DMS153 treated with DMSO at 0.1 percent for 48 hours (cell line): Measurements from ENCODE around the gene RGS2.

Experiments used
- DNase-seq: peaks from one replicate; lab custom pipeline; 2025; ENCODE audit not compliant: unreplicated experiment; lab: John Stamatoyannopoulos, UW

RGS2 gene

DNA sequence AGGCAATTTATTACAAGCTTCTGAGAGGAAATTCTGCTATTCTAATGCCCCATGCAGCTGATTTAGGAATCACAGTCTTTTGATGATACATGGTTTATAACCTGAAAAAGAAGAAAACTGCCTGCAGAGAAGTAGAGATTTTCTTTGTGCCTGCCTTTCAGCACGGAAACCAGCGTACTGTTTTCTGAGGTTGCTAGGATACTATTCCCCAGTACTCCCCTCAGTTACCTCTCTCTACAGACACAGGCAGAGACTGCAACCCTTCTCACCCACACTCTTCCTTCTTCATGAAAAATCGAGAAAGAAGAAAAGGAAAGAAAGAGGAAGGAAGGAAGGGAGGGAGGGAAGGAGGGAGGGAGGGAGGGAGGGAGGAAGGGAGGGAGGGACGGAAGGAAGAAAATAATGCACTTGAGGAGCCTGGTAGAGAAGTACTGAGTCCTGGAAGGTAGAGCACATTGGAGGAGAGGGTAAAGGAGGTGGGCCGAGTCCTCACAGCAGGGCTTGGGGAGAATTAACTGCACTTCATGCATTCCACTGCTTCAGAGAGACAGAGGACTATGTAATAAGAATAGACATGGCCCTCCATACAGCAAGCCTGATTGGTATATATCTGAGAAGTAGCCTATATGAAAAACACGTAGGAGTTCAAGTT is 21.9 kb downstream of the RGS2 start:
- DNase-seq = no peak

DNA sequence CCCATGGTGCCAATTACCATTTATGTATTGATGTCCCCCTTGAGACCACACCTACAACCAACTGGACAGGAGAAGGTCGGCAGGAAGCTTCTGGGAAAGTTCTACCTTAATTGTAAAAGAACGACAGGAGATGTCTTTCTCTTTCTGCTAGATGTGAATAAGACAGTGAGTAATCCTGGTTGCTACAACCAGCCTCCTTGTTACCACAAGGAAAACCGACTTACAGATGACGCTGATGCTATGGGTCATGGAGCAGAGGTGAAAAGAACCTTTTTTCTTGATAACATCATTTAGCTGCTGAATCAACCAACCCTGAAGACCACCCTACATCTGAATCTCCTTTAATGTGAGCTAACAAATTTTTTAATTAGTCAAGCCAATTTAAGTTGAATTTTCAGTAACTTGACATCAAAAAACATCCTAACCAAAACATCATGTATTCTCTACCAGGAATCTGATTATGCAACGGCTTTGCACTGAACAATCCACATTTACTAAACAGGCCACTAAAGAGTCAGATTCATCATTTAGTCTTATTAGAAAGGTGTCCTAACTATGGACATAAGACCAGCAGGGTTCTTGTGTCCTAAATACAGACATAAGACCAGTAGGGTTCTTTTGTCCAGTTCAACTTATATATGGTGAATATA is 23.0 kb downstream of the RGS2 start:
- no peak for DNase-seq

DNA sequence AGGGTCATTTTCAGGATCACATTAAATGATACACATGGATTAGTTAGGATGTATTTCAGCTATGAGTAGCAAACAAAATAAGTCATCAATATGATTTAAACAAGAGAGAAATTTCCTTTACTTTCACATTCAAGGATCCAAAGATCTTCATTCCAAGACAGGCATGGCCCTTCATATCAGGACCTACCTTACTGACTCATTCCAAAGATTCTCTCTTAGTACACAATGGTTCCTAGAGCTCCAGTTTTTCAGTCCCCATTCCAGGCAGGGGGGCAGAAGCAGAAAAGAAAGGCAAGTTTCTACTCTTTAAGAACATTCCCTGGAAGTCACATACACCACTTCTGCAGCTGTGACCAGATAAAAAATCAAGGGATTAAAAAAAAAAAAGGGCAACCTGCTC is 23.7 kb downstream of the RGS2 start:
- no peak for DNase-seq

DNA sequence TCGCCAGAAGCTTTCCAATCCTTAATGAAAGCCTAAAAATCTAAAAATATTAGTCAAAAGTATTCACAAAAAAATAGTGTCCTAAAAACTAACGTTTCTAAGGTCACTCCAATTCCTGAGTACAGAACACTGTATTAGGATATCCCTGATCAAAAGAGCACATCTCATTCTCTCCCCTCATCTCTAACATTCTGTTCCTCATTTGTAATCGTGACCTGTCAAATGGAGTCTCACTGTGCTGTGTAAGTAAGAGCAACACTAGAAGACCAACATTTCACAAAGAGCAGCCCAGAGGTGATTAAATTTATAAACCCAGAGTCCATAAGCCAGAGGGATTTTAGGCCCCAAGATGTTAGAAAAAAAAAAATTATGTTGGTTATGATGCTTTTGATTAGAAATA is 26.3 kb downstream of the RGS2 start:
- no peak for DNase-seq

DNA sequence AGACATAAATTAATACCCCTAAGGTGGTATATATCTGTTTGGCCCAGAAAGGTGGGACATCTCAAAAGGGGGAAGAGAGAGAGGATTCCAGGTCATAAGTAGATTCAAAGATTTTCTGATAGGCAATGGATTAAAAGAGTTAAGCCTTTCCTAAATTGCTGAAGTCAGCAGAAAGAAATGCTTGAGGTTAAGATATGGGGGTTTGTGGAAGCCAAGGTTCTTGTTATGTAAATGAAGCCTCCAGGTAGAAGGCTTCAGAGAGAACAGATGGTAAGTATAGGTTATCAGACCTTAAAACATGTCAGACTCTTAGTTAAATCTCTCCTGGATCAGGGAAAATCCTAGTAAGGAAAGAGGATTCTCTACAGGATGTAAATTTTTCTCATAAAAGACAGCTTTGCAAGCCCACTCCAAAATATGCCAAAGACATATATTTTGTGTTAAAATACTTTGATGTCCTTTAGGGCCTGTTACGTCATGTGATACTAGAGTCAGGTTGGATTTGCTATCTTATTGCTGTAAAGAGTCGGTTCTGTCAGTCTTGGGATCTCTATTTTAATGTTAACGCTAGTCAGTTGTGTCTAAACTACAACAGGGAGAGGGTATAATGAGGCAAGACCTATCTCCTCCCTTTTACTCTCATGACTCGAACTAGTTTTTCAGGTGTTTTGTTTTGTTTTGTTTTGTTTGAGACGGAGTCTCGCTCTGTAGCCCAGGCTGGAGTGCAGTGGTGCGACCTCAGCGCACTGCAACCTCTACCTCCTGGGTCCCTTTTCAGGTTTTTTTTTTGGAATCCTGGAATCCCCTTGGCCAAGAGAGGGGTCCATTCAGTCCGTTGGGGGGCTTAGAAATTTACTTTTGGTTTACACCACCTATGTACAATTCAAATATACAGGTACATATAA is 30.6 kb downstream of the RGS2 start:
- no peak for DNase-seq

DNA sequence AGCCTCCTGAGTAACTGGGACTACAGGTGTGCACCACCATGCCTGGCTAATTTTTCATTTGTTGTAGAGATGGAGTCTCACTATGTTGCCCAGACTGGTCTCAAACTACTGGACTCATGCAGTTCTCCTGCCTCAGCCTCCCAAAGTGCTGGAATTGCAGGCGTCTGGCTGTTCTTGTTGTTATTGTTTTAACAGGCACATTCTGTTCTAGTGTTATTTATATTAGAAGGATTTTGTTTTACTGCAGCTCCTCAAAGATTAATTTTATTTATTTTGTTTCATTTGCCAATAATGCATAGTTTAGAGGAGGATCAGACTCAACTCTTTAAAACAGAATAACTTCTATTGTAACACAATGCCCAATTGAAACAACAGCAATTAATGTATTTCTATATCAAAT is 35.5 kb downstream of the RGS2 start:
- DNase-seq = no peak

DNA sequence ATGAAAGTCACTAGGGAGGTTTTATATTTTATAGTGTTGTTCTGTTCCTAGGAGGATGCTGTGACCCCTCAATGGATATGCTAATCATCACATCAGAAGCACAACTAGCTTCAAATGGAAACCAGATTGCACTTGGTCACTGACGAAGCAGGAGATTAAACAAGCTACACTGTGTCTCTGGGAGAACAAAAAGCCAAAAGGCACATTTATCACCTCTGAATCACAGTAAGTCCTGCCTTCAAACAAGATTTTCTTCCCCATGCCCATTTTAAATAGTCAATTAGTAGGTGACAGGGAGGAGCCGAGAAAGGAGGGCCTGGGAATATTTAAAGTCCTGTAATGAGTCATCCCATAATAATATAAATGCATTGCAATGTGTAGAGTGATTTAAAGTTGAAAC is 38.1 kb downstream of the RGS2 start:
- no peak for DNase-seq

DNA sequence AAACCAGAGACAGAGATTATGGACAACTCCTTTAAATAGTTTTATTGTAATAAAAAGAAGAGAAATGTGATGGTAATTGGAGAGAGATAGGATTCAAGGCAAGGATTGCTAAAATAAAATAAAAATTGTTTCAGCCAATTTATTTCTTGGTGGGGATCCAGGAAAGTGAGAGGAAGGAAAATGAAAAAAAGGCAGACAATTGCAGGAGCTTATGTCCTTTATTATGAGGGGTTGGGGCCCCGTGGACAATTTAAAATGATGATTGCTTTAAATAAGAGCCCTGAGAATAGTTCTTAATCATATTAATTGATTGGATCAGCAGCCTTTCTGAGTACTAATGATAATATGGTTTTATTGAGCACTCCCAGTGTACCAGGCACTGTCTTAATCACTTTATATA is 40.2 kb downstream of the RGS2 start:
- no peak for DNase-seq

DNA sequence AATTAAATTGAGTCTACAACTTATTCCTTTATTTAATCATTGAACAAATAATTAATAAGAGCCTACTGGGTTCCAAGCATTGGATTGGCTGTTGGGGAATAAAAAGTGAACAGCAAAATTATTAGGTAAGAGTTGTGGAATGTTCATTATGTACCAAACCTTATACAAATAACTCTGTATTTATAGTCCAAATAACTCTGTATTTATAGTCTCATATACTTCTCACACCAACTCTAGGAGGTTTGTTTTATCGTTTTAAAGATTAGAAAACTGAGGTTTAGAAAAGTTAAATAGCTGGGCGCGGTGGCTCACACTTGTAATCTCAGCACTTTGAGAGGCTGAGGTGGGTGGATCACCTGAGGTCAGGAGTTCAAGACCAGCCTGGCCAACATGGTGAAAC is 40.6 kb downstream of the RGS2 start:
- DNase-seq = no peak

DNA sequence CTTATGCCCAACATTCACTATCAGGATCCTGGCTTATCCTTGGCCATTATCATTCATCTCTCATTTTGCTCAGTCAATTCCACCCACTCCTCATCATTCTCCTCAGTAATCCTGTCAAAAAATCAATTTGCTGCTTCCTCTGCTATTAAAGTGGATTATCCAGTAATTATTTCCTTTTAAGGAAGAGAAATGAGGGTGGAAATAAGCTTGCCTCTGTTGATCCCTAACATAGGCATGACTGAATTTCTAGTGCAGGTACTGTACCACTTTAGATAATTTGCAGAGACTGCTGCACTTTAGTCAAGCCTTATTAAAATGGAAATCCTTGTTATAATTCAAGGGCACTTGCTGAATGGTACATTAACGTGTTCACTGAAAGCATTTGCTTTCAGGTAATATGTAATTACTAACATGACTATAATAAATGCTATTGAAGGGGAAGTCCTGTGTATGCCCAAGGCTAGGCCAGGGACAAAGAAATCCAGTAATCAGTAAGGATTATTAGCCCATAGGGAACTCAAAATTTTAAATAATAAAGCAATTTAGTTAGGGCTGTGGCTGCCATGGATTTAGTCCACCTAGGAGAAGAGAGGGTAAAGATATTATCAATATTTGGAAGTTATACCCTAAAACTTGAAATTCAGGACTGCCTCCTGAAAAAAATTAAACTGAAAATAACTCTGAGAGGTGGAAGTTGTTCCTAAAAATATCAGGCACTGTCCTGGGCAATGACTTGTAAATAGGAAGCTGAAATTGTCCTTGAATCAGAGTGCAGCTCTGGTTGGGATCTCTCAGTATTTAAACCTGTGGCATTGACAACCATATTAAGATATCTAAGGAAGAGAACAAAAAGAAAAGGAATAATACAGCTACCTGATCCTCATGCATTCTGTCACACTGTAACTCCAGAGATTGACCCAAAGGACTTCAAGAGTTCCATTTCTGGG is 43.4 kb downstream of the RGS2 start:
- no peak for DNase-seq

DNA sequence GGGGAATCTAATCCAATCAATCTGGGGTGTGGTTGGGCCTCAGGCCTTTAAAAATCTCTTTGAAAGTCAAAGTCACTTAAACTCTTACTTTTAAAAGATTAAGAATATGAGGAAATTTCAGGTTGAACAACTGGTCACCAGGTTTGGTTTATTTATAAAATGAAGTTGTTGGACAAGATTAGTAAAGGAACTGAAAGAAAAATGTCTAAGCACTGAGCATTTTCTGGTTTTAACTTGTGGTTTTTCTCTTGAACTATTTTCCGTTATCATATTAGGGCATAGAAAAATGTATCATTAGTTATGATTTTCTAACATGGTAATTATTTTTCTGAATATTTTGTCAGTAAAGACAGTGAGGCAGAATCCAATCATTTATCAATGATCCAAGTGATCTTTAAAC is 49.6 kb downstream of the RGS2 start:
- DNase-seq = no peak

DNA sequence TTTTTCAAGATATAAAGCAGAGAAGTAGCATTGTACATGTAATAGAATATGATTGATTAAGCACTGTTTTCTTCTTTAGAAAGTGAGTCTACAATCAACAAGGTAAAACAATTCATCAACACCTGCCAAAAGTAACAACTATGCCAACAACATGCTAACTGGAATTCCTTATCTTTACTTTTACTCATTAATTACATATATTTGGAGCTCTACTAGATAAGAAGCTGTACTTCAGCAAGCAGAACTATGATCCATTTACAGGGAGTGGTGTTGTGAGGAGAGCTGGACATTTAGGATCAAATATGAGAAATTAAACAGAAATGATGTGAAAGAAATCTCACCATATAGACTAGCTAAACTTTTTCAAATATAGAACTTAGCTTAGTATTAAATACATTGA is 51.0 kb downstream of the RGS2 start:
- no peak for DNase-seq

DNA sequence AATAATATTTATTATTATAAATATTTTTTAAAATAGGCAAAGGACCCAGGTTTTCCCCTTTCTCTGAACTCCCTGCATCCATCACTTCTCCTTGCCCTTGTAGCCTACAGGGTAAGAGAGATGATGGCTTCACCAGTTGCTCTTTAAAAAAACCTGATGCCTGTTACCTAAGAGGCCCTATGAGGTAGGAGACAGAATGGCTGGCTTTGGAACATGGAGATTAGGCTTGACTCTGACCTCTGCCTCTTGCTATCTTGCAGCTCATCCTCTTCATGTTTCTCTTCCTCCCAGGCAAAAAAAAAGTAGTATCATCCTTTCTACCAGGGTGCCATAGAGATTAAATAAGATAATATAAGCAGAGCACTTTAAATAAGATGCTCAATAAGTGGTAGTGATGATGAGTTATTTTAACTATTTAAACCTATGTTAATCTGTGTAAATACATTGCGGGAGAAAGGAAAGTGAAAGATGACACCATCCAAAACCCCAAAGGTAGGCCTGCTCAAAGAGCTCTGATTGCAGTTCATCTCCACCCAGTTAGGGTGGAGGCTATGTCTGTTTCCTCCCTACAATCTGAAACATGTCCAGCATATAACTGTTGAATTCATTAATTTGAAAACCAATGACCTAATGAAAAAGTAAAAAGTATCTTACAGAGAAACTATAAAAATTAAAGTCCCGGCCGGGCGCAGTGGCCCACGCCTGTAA is 51.8 kb downstream of the RGS2 start:
- no peak for DNase-seq

DNA sequence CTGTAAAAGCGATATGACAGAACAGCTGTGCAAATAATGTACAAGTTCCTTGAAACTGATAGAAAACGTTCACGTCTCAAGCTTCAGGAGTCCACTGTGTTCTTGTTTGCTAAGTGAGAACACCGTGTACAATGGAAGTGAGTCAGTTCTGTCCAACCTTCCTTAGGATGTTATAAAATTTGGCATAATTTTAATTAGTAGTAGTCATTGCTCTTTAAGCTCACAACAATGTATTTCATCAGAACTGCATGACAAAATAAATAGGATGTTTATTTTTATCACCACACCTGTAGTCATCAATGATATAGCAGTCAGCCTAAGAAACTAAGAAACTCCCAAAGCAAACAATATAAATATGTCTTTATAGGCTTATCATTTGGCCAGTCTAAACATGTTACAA is 53.0 kb downstream of the RGS2 start:
- DNase-seq = no peak
